Measurements from ENCODE around the gene RIMBP3C. TPM values are rescaled to one million over a fixed set of nuclear protein-coding genes. Genes with fewer than 3 reads are reported as not detected.

Gene RIMBP3C
- total and polyA plus RNA-seq, 2 of the 8 experiments (the other 6 are each of a cell fraction or from before 2014, with no cell fraction given) = 0.08 TPM; not detected in 1

- no peak overlapping the region for H3K14ac ChIP-seq (ENCODE audit: insufficient read length)
- no peak overlapping the region for H2BK120ac ChIP-seq (replicated peaks; ENCODE audit: low read depth, low read length)
- H3K4me3 ChIP-seq (ENCODE audit: extremely low read depth in 1 of 4, insufficient read depth in 2 of 4, low read depth in 3 of 4, low read length in 4 of 4) = no peak overlapping the region
- H3K23me2 ChIP-seq (ENCODE audit: low read depth, low read length) = no peaks in the 10 kb centered on the region
- H4K8ac ChIP-seq (ENCODE audit: extremely low read depth, insufficient read depth, low read length) = no peak overlapping the region
- no peak overlapping the region for H2BK15ac ChIP-seq (ENCODE audit: low read length)
- H3K4me1 ChIP-seq (replicated peaks in 1 of 4; ENCODE audit: control insufficient read depth in 3 of 4, insufficient read depth in 4 of 4, low read length in 3 of 4) = no peaks in the 10 kb centered on the region
- no peak overlapping the region for H4K5ac ChIP-seq (ENCODE audit: insufficient read length, low read depth, low read length)
- no peak overlapping the region for H3K18ac ChIP-seq (ENCODE audit: extremely low read depth, low read length)
- H3K9ac ChIP-seq (replicated peaks in 1 of 4; ENCODE audit: extremely low read depth in 1 of 4, low read depth in 3 of 4, low read length in 3 of 4) = no peak overlapping the region
- TF ChIP-seq TAF1 (IDR thresholded peaks at IDR 0.05; ENCODE audit: low read depth, low read length) (no peak), CHD1 (IDR thresholded peaks at IDR 0.05; ENCODE audit: low read depth, low read length) (no peak)
- CTCF ChIA-PET (ENCODE audit: partially characterized antibody) = interaction anchor here (1.1 to 5.1 kb wide), 6 partner anchors 12 to 56 kb away, joined by 4 to 29 read pairs (median 8); no protein-coding TSS in a partner anchor
- H3K9me3 ChIP-seq (ENCODE audit: insufficient read depth in 2 of 2, low read depth in 1 of 2, low read length in 1 of 2) = no peaks in the 10 kb centered on the region
- H3K4ac ChIP-seq (replicated peaks; ENCODE audit: insufficient read length, low read depth, low read length) = no peak overlapping the region
- no peak overlapping the region for H2BK12ac ChIP-seq (ENCODE audit: low read depth, low read length)
- no peak overlapping the region for H3K4me2 ChIP-seq (ENCODE audit: insufficient read depth in 1 of 2, low read depth in 2 of 2, low read length in 2 of 2)
- no peak overlapping the region for H2AFZ ChIP-seq (ENCODE audit: low read length)
- POLR2A ChIA-PET (ENCODE audit: partially characterized antibody) = interaction anchor here (0.6 to 1.4 kb wide), 2 partner anchors 17 to 25 kb away, joined by 3 to 4 read pairs; no protein-coding TSS in a partner anchor
- no peak overlapping the region for H3K23ac ChIP-seq (ENCODE audit: insufficient read length)
- peaks cover 3 to 93% of the 10 kb centered on the region in 2 experiments for H3K79me2 ChIP-seq (ENCODE audit: control insufficient read depth in 1 of 2, insufficient read depth in 2 of 2, low read length in 2 of 2)
- peaks cover 6 to 29% (median 19%) of the 10 kb centered on the region in 4 experiments for H3K36me3 ChIP-seq (ENCODE audit: control insufficient read depth in 2 of 4, insufficient read depth in 4 of 4, low read length in 3 of 4)
- H4K20me1 ChIP-seq (replicated peaks in 1 of 2; ENCODE audit: control insufficient read depth in 1 of 2, insufficient read depth in 2 of 2, low read length in 2 of 2) = peaks cover 45 to 53% of the 10 kb centered on the region in 2 experiments
- DNase-seq (ENCODE audit: low read depth in 1 of 2, low spot score in 2 of 2) (no peak), FAIRE-seq (no peak)
- H2AK5ac ChIP-seq (ENCODE audit: low read depth, low read length) = no peak overlapping the region
- H3K56ac ChIP-seq (replicated peaks; ENCODE audit: insufficient read length, low read depth, low read length) = no peak overlapping the region
- 92% methylated on average over 7 of the region's 9 CpGs; no CpG with 5 or more reads in 1 of the 2 experiments for WGBS, 2 experiments (ENCODE audit: extremely low coverage in 1 of 2, insufficient coverage in 1 of 2, insufficient read length in 1 of 2, insufficient replicate concordance in 2 of 2, low coverage in 1 of 2, low lambda C conversion rate in 2 of 2, missing lambda C conversion rate in 1 of 2)
- H3K27ac ChIP-seq (ENCODE audit: low read depth, low read length) = no peak overlapping the region; the same call in 1 of the 2 replicates
- H2BK20ac ChIP-seq (ENCODE audit: low read length) = no peak overlapping the region
- H3K27me3 ChIP-seq (replicated peaks in 1 of 4; ENCODE audit: control insufficient read depth in 3 of 4, extremely low read depth in 1 of 4, insufficient read depth in 3 of 4, low read length in 3 of 4) = no peaks in the 10 kb centered on the region
- peaks cover 23% of the 10 kb centered on the region for H3K79me1 ChIP-seq (ENCODE audit: low read depth, low read length)
- no peak overlapping the region for H4K91ac ChIP-seq (replicated peaks; ENCODE audit: insufficient read length, low read length)
- 0 out of 2 replicates have a peak overlapping the region, but pooled peaks have one; percentile 24 for H2BK5ac ChIP-seq (ENCODE audit: low read depth, low read length)
These were observed 39.8 kb upstream of the RIMBP3C start for GRCh38 chr22:21590809-21591641.
